ENCODE measurements around the gene SNTB2. TPM values are rescaled to one million over a fixed set of nuclear protein-coding genes. Genes with fewer than 3 reads are reported as not detected.

SNTB2 gene
- total RNA-seq, 1 experiment from 2014 or later, result 30.3 TPM

DNA sequence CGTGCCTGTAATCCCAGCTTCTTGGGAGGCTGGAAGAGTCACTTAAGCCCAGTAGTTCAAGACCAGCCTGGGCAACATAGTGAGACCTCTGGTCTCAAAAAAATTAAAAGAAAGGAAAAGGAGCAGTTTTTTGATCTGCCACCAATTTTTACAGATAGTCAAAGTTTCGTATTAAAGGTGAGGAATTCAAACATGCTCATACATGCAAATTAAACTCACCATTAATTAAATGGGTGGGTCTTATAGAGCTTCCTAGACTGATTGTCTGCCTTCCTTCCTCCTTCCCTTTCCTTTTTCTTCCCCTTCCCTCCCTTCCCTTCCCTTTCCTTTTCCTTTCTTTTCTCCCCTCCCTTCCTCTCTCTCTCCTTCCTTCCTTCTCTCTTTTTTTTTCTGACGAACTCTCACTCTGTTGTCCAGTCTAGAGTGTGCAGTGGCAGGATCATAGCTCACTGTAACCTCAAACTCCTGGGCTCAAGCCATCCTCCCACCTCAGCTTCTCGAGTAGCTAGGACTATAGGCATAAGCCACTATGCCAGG, 87.8 kb downstream of the SNTB2 start:
- POLR2A ChIA-PET (ENCODE audit: unreplicated experiment), result no interaction called here
- H3K4me2 ChIP-seq, result no peak overlapping the region
- no peaks in the 10 kb centered on the region for H4K20me1 ChIP-seq (ENCODE audit: insufficient read depth)
- H3K27me3 ChIP-seq (ENCODE audit: insufficient read depth, low read depth), result no peaks in the 10 kb centered on the region
- H3K4me1 ChIP-seq (replicated peaks; ENCODE audit: insufficient read depth), result no peaks in the 10 kb centered on the region
- H3K4me3 ChIP-seq, result no peak overlapping the region
- no peaks in the 10 kb centered on the region for H3K9me3 ChIP-seq (ENCODE audit: insufficient read depth, low read depth)
- no peaks in the 10 kb centered on the region for H3K9me2 ChIP-seq (ENCODE audit: insufficient read depth)
- intact Hi-C loops (cut with micrococcal nuclease; ENCODE audit: unreplicated experiment), result no loop called here
- peaks cover 8% of the 10 kb centered on the region; the same call in 1 of the 2 replicates for H3F3A ChIP-seq (ENCODE audit: insufficient read depth, low read depth)
- H3K27ac ChIP-seq, result no peak overlapping the region
- TF ChIP-seq, protein P1, sequence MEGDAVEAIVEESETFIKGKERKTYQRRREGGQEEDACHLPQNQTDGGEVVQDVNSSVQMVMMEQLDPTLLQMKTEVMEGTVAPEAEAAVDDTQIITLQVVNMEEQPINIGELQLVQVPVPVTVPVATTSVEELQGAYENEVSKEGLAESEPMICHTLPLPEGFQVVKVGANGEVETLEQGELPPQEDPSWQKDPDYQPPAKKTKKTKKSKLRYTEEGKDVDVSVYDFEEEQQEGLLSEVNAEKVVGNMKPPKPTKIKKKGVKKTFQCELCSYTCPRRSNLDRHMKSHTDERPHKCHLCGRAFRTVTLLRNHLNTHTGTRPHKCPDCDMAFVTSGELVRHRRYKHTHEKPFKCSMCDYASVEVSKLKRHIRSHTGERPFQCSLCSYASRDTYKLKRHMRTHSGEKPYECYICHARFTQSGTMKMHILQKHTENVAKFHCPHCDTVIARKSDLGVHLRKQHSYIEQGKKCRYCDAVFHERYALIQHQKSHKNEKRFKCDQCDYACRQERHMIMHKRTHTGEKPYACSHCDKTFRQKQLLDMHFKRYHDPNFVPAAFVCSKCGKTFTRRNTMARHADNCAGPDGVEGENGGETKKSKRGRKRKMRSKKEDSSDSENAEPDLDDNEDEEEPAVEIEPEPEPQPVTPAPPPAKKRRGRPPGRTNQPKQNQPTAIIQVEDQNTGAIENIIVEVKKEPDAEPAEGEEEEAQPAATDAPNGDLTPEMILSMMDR (conservative IDR thresholded peaks at IDR 0.05), result no peak
- TF ChIP-seq EZH2 (IDR thresholded peaks at IDR 0.05; ENCODE audit: low read depth), result no peak
- H2AFZ ChIP-seq, result no peak overlapping the region
- H3K36me3 ChIP-seq (ENCODE audit: low read depth), result peaks cover 5% of the 10 kb centered on the region; the same call in 1 of the 2 replicates
- BruUV-seq (replicated peaks), result no TSS peak
- DNase-seq, result no peak
- H3K79me2 ChIP-seq (ENCODE audit: low read depth), result no peaks in the 10 kb centered on the region
- CTCF ChIA-PET, result no interaction called here

DNA sequence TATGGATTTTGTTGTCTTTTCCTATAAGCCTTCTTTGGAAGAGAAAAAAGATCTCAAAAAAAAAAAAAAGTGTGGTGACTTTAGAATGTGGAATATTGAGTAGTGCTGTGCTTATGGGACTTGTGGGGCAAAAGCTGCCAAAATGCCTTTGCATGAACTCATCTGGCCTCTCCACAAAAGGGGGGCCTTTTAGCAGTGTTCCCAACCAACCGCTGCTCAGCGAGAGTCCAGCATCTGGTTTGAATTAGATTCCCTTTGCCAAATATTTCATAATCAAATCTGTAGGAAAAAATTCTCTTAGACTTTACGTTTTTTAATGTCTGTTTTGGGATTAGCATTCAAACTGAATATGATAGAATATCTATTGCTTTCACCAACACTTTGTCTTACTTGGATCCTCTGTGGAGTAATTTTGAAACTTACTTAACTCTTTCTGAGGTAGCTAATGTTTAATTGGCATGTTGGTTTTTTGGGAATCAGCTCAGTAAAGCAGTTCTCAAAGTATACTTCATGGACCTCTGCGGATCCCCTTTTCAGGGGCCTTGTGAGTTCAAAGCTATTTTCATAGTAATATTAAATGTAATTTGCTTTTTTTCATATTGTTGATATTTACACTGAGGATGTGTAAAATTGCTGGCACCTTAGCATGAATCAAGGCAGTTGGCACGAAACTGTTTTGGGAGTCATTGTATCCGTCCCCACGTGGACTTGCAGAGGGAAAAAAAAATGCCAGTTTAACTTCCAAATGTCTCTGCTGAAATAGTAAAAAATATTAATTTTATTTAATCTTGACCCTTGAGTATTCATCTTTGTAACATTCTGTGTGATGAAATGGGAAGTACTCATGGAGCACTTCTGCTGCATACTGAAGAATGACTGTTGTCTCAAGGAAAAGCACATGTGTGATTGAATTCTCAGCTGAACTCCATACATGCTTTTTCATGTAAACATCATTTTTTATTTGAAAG, 89.5 kb downstream of the SNTB2 start:
- Histone ChIP-seq H3K79me2 (ENCODE audit: low read depth) (no peaks in the 10 kb centered on the region), H3K36me3 (ENCODE audit: low read depth) (peaks cover 5% of the 10 kb centered on the region; the same call in 1 of the 2 replicates), H3K9me3 (ENCODE audit: insufficient read depth, low read depth) (no peaks in the 10 kb centered on the region), H2AFZ (no peak overlapping the region), H4K20me1 (ENCODE audit: insufficient read depth) (no peaks in the 10 kb centered on the region), H3K4me2 (no peak overlapping the region), H3K4me3 (no peak overlapping the region), H3F3A (ENCODE audit: insufficient read depth, low read depth) (peaks cover 8% of the 10 kb centered on the region; the same call in 1 of the 2 replicates), H3K9me2 (ENCODE audit: insufficient read depth) (no peaks in the 10 kb centered on the region), H3K27me3 (ENCODE audit: insufficient read depth, low read depth) (no peaks in the 10 kb centered on the region), H3K4me1 (replicated peaks; ENCODE audit: insufficient read depth) (no peaks in the 10 kb centered on the region), H3K27ac (no peak overlapping the region)
- no TSS peak for BruUV-seq (replicated peaks)
- no peak for DNase-seq
- POLR2A ChIA-PET (ENCODE audit: unreplicated experiment), result interaction anchor here (0.6 kb wide), 1 partner anchor 126 kb away, joined by 3 read pairs; no protein-coding TSS in a partner anchor
- no peak for TF ChIP-seq EZH2 (IDR thresholded peaks at IDR 0.05; ENCODE audit: low read depth)
- TF ChIP-seq, protein P1 (conservative IDR thresholded peaks at IDR 0.05), result no peak
- intact Hi-C loops (cut with micrococcal nuclease; ENCODE audit: unreplicated experiment), result no loop called here
- CTCF ChIA-PET, result no interaction called here

DNA sequence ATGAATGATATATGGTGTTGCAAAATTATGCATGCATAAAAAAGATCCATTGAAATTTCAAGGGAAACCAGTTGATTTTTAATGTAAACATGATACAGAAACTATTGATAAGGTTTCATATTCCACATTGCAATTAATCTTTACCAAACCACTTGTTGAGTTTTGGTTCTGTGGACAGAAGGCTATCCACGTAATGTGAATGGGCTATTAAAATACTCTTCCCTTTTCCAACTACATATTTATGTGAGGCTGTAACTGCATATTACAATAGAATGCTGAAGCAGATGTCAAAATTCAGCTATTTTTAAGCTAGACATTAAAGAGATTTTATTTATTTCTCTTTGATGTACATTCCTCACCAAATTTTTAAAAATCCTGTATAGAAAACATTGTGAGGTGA, 90.4 kb downstream of the SNTB2 start:
- H3K27ac ChIP-seq, result no peak overlapping the region
- 0 out of 2 replicates have a peak, but pooled peaks cover 3% of the 10 kb centered on the region for H3K36me3 ChIP-seq (ENCODE audit: low read depth)
- no peaks in the 10 kb centered on the region for H3K27me3 ChIP-seq (ENCODE audit: insufficient read depth, low read depth)
- POLR2A ChIA-PET (ENCODE audit: unreplicated experiment), result interaction anchor here (0.6 kb wide), 1 partner anchor 127 kb away, joined by 3 read pairs; no protein-coding TSS in a partner anchor
- intact Hi-C loops (cut with micrococcal nuclease; ENCODE audit: unreplicated experiment), result no loop called here
- H3K9me2 ChIP-seq (ENCODE audit: insufficient read depth), result no peaks in the 10 kb centered on the region
- no peaks in the 10 kb centered on the region for H3K79me2 ChIP-seq (ENCODE audit: low read depth)
- H3K4me1 ChIP-seq (replicated peaks; ENCODE audit: insufficient read depth), result no peaks in the 10 kb centered on the region
- no peak overlapping the region for H3K4me3 ChIP-seq
- no peaks in the 10 kb centered on the region for H4K20me1 ChIP-seq (ENCODE audit: insufficient read depth)
- no peak for DNase-seq
- no peak overlapping the region for H2AFZ ChIP-seq
- peaks cover 8% of the 10 kb centered on the region; the same call in 1 of the 2 replicates for H3F3A ChIP-seq (ENCODE audit: insufficient read depth, low read depth)
- CTCF ChIA-PET, result no interaction called here
- no peak for TF ChIP-seq EZH2 (IDR thresholded peaks at IDR 0.05; ENCODE audit: low read depth)
- TF ChIP-seq, protein P1 (conservative IDR thresholded peaks at IDR 0.05), result no peak
- BruUV-seq (replicated peaks), result no TSS peak
- H3K4me2 ChIP-seq, result no peak overlapping the region
- no peaks in the 10 kb centered on the region for H3K9me3 ChIP-seq (ENCODE audit: insufficient read depth, low read depth)

Measured in PC-9 (cell line).